Liver (tissue), 9 donors: ENCODE data around the gene RCAN3. TPM values are rescaled to one million over a fixed set of nuclear protein-coding genes. Genes with fewer than 3 reads are reported as not detected.
"Not testable (repeated sequence)": the region's sequence is repeated elsewhere in the genome, so short reads cannot be mapped to it uniquely, and the experiment has no call there.

Experiments
- DNase-seq: peaks from one replicate; pipeline ENCODE4 v3.0.0-alpha.2; 2017; ENCODE audit warnings: low spot score
- H3K27ac ChIP-seq, 2 donors: one replicate each; pipeline ENCODE4 v1.7.0; 2013; ENCODE audit warnings: inconsistent platforms in 2 of 2, low read length in 2 of 2, control low read depth in 1 of 2, low read depth in 1 of 2, mild to moderate bottlenecking in 1 of 2
- H3K27me3 ChIP-seq, 4 donors: one replicate each; pipeline versions ENCODE4 v1.6.1 to v1.7.0; 2013; ENCODE audit warnings: low read length in 3 of 4, inconsistent platforms in 1 of 4, mild to moderate bottlenecking in 1 of 4, moderate library complexity in 1 of 4; ENCODE audit not compliant: control insufficient read depth in 4 of 4, insufficient read depth in 4 of 4
- H3K36me3 ChIP-seq, 4 donors: one replicate each; pipeline versions ENCODE4 v1.6.1 to v1.7.0; 2013; ENCODE audit warnings: low read length in 3 of 4, mild to moderate bottlenecking in 3 of 4, low read depth in 1 of 4, moderate library complexity in 1 of 4; ENCODE audit not compliant: control insufficient read depth in 4 of 4, insufficient read depth in 3 of 4
- H3K4me1 ChIP-seq, 4 donors: one replicate each; pipeline versions ENCODE4 v1.6.1 to v1.7.0; 2013; ENCODE audit warnings: low read length in 3 of 4, mild to moderate bottlenecking in 3 of 4, moderate library complexity in 1 of 4; ENCODE audit not compliant: control insufficient read depth in 4 of 4, insufficient read depth in 4 of 4
- H3K4me3 ChIP-seq, 3 donors: one replicate each; pipeline versions ENCODE4 v1.6.1 to v1.7.0; 2013; ENCODE audit warnings: low read length in 3 of 3, control low read depth in 1 of 3, low read depth in 1 of 3, mild to moderate bottlenecking in 1 of 3
- H3K9ac ChIP-seq, 2 donors: one replicate each; pipeline ENCODE4 v1.7.0; 2013; ENCODE audit warnings: low read length in 2 of 2, mild to moderate bottlenecking in 2 of 2, moderate library complexity in 2 of 2, control low read depth in 1 of 2, low read depth in 1 of 2
- H3K9me3 ChIP-seq, 4 donors: one replicate each; pipeline versions ENCODE4 v1.6.1 to v1.7.0; 2013; ENCODE audit warnings: low read length in 3 of 4; ENCODE audit not compliant: control insufficient read depth in 4 of 4
- EGR1 ChIP-seq, 2 donors: IDR thresholded peaks; 2 replicates each; pipeline ENCODE4 v1.6.1; 2016 to 2018; ENCODE audit warnings: antibody characterized with exemption in 2 of 2, low read depth in 2 of 2
- FOXA1 ChIP-seq: IDR thresholded peaks from 2 replicates; pipeline ENCODE4 v1.6.1; 2016; ENCODE audit warnings: antibody characterized with exemption
- FOXA2 ChIP-seq: IDR thresholded peaks from 2 replicates; pipeline ENCODE4 v1.6.1; 2016; ENCODE audit warnings: antibody characterized with exemption
- GABPA ChIP-seq, 2 donors: IDR thresholded peaks in 1 of 2; conservative IDR thresholded peaks in 1 of 2; 2 replicates each; pipeline ENCODE4 v1.6.1; 2016; ENCODE audit warnings: antibody characterized with exemption in 2 of 2, mild to moderate bottlenecking in 1 of 2, moderate library complexity in 1 of 2
- HNF4A ChIP-seq, 2 donors: conservative IDR thresholded peaks; 2 replicates each; pipeline ENCODE4 v1.6.1; 2016; ENCODE audit warnings: antibody characterized with exemption in 2 of 2, mild to moderate bottlenecking in 2 of 2
- HNF4G ChIP-seq: IDR thresholded peaks from 2 replicates; pipeline ENCODE4 v1.6.1; 2016; ENCODE audit warnings: antibody characterized with exemption
- JUND ChIP-seq, 2 donors: IDR thresholded peaks; 2 replicates each; pipeline ENCODE4 v1.6.1; 2016; ENCODE audit warnings: antibody characterized with exemption in 2 of 2
- MAX ChIP-seq: IDR thresholded peaks from 2 replicates; pipeline ENCODE4 v1.6.1; 2016; ENCODE audit warnings: antibody characterized with exemption
- NR2F2 ChIP-seq: IDR thresholded peaks from 2 replicates; pipeline ENCODE4 v1.6.1; 2016; ENCODE audit warnings: antibody characterized with exemption
- RAD21 ChIP-seq, 2 donors: IDR thresholded peaks; 2 replicates each; pipeline ENCODE4 v1.6.1; 2016; ENCODE audit warnings: antibody characterized with exemption in 2 of 2, mild to moderate bottlenecking in 2 of 2
- REST ChIP-seq: IDR thresholded peaks from 2 replicates; pipeline ENCODE4 v1.6.1; 2016; ENCODE audit warnings: antibody characterized with exemption, mild to moderate bottlenecking
- RXRA ChIP-seq, 2 donors: IDR thresholded peaks; 2 replicates each; pipeline ENCODE4 v1.6.1; 2017 to 2018; ENCODE audit warnings: antibody characterized with exemption in 2 of 2, mild to moderate bottlenecking in 1 of 2
- SP1 ChIP-seq: IDR thresholded peaks from 2 replicates; pipeline ENCODE4 v1.6.1; 2018; ENCODE audit warnings: antibody characterized with exemption, mild to moderate bottlenecking
- TAF1 ChIP-seq: conservative IDR thresholded peaks from 2 replicates; pipeline ENCODE4 v1.6.1; 2016; ENCODE audit warnings: antibody characterized with exemption, mild to moderate bottlenecking
- YY1 ChIP-seq: IDR thresholded peaks from 2 replicates; pipeline ENCODE4 v1.6.1; 2016; ENCODE audit warnings: antibody characterized with exemption, mild to moderate bottlenecking
- ZBTB33 ChIP-seq: IDR thresholded peaks from 2 replicates; pipeline ENCODE4 v1.6.1; 2016; ENCODE audit warnings: antibody characterized with exemption
- WGBS: extraction: QIAGEN DNeasy Blood & Tissue Kit; methylation state at CpG from one replicate; pipeline ENCODE4 v1.1.7; 2013; 5-methylcytosine and 5-hydroxymethylcytosine counted together
- polyA plus RNA-seq, 2 donors: library from polyadenylated mRNA; stranded (reverse) in 1 of 2; unstranded in 1 of 2; fragments of 200-250 nt in 1 of 2; fragments of >200 nt in 1 of 2; fragmentation: Nextera tagmentation in 1 of 2; extraction: Ambion mirVana in 1 of 2; gene quantifications; one replicate each; pipeline versions ENCODE4 v1.2.1 to v1.2.3, GENCODE V29; 2013 to 2015
- total RNA-seq, 2 donors: library from RNA; depleted of rRNA; stranded (reverse); fragments of >200 nt; gene quantifications; one replicate each; pipeline ENCODE4 v1.2.3, GENCODE V29; 2014
- TF ChIP-seq, protein P1 (sequence below): fragments of 150-350 bp; IDR thresholded peaks from 2 replicates; pipeline ENCODE4 v1.5.1; 2017; ENCODE audit warnings: improper control_type of control experiment, low read depth, low read length; ENCODE audit not compliant: missing input control
- TF ChIP-seq, protein P2 (sequence below): IDR thresholded peaks from 2 replicates; pipeline ENCODE4 v1.6.1; 2016; ENCODE audit warnings: antibody characterized with exemption
- donor health status: healthy.
- donor health status: healthy.
- donor health status: healthy.
- donor health status: healthy.
- donor health status: healthy.

Gene RCAN3
- total and polyA plus RNA-seq, 4 donors, result 0.97 to 3.1 (median 1.2) TPM

- WGBS, result 92% methylated on average over 6 of the region's 6 CpGs
- H3K36me3 ChIP-seq, result peaks cover 3 to 11% (median 5%) of the 10 kb centered on the region in 4 donors
Observed at GRCh38 chr1:24459551-24460266, 42.9 kb upstream of the RCAN3 start.

DNA sequence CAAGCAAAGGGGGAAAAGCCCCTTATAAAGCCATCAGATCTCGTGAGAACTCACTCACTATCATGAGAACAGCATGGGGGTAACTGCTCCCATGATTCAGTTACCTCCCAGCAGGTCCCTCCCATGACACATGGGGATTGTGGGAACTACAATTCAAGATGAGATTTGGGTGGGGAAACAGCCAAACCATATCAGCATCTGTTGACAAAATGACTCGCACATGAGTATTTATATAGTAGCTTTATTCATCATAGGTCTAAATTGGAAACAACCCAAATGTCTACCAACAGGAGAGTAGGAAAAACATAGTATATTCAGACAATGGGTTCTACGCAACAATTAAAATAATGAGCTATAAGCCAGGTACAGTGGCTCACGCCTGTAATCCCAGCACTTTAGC is 40.5 kb upstream of the RCAN3 start:
- DNase-seq, H3K9me3 ChIP-seq, H3K27me3 ChIP-seq, H3K27ac ChIP-seq, H3K9ac ChIP-seq, H3K4me3 ChIP-seq, H3K4me1 ChIP-seq: not testable (repeated sequence)
- peaks cover 2 to 15% (median 5%) of the 10 kb centered on the region in 4 donors for H3K36me3 ChIP-seq
- 93% methylated on average over 4 of the region's 4 CpGs for WGBS

More at GRCh38 chr1:24459551-24460266, 42.9 kb upstream of the RCAN3 start:
- Histone ChIP-seq H3K27me3 (no peaks in the 10 kb centered on the region), H3K4me3 (no peak overlapping the region), H3K27ac (no peak overlapping the region), H3K4me1 (no peaks in the 10 kb centered on the region), H3K9me3 (no peaks in the 10 kb centered on the region), H3K9ac (no peak overlapping the region)
- no peak for TF ChIP-seq RAD21 (IDR thresholded peaks at IDR 0.05)
- TF ChIP-seq JUND (IDR thresholded peaks at IDR 0.05), result no peak
- TF ChIP-seq EGR1 (IDR thresholded peaks at IDR 0.05; ENCODE audit: low read depth in 2 of 2), result no peak
- no peak for TF ChIP-seq HNF4A (conservative IDR thresholded peaks at IDR 0.05)
- no peak for TF ChIP-seq NR2F2
- no peak for TF ChIP-seq FOXA2
- no peak for TF ChIP-seq SP1
- TF ChIP-seq HNF4G, result no peak
- no peak for TF ChIP-seq FOXA1
- no peak for TF ChIP-seq ZBTB33
- no peak for TF ChIP-seq REST
- no peak for TF ChIP-seq RXRA (IDR thresholded peaks at IDR 0.05)
- no peak for TF ChIP-seq MAX
- no peak for TF ChIP-seq GABPA (IDR thresholded peaks at IDR 0.05 in 1 of 2, conservative IDR thresholded peaks at IDR 0.05 in 1 of 2)
- TF ChIP-seq, protein P1, sequence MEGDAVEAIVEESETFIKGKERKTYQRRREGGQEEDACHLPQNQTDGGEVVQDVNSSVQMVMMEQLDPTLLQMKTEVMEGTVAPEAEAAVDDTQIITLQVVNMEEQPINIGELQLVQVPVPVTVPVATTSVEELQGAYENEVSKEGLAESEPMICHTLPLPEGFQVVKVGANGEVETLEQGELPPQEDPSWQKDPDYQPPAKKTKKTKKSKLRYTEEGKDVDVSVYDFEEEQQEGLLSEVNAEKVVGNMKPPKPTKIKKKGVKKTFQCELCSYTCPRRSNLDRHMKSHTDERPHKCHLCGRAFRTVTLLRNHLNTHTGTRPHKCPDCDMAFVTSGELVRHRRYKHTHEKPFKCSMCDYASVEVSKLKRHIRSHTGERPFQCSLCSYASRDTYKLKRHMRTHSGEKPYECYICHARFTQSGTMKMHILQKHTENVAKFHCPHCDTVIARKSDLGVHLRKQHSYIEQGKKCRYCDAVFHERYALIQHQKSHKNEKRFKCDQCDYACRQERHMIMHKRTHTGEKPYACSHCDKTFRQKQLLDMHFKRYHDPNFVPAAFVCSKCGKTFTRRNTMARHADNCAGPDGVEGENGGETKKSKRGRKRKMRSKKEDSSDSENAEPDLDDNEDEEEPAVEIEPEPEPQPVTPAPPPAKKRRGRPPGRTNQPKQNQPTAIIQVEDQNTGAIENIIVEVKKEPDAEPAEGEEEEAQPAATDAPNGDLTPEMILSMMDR, result no peak
- TF ChIP-seq TAF1, result no peak
- TF ChIP-seq, protein P2, sequence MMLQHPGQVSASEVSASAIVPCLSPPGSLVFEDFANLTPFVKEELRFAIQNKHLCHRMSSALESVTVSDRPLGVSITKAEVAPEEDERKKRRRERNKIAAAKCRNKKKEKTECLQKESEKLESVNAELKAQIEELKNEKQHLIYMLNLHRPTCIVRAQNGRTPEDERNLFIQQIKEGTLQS, result no peak
- no peak for TF ChIP-seq YY1
- DNase-seq, result no peak
